CD8-positive, alpha-beta memory T cell (primary cell): ENCODE results near the gene RNF220. TPM values are rescaled to one million over a fixed set of nuclear protein-coding genes. Genes with fewer than 3 reads are reported as not detected.

Experiments used
- CTCF ChIA-PET: fragments of 350-600 bp; sonication (Branson Sonifier 250); formaldehyde crosslinking; loops from one replicate; lab custom pipeline; 2021; ENCODE audit warnings: antibody characterized with exemption; lab: Charles Lee
- POLR2A ChIA-PET: fragments of 350-600 bp; sonication (Branson Sonifier 250); formaldehyde crosslinking; loops from one replicate; lab custom pipeline; 2021; ENCODE audit warnings: antibody characterized with exemption; lab: Charles Lee
- DNase-seq, 5 donors: peaks; one replicate each; pipeline versions ENCODE4 v3.0.0 to v3.0.0-alpha.2; 2020 to 2022; ENCODE audit warnings: mixed read lengths in 1 of 5
- H3K27ac ChIP-seq: one replicate; pipeline ENCODE4 v1.7.0; 2013; ENCODE audit warnings: low read depth, mild to moderate bottlenecking, low read length, moderate library complexity
- H3K27me3 ChIP-seq: 2 replicates; pipeline ENCODE4 v1.7.0; 2013; ENCODE audit warnings: low read length, mild to moderate bottlenecking; ENCODE audit not compliant: insufficient read depth, poor library complexity, severe bottlenecking
- H3K36me3 ChIP-seq: 2 replicates; pipeline ENCODE4 v1.7.0; 2013; ENCODE audit warnings: mild to moderate bottlenecking, low read length, moderate library complexity; ENCODE audit not compliant: insufficient read depth
- H3K4me1 ChIP-seq: 2 replicates; pipeline ENCODE4 v1.7.0; 2013; ENCODE audit warnings: mild to moderate bottlenecking, low read length, moderate library complexity; ENCODE audit not compliant: insufficient read depth
- H3K4me3 ChIP-seq: 2 replicates; pipeline ENCODE4 v1.7.0; 2013; ENCODE audit warnings: mild to moderate bottlenecking, low read length
- H3K9me3 ChIP-seq: 2 replicates; pipeline ENCODE4 v1.7.0; 2013; ENCODE audit warnings: mild to moderate bottlenecking, low read length
- H3K27ac Mint-ChIP-seq, 8 donors: one replicate each; pipeline ENCODE4 v1.8.0; 2020 to 2021; ENCODE audit warnings: mixed read lengths in 8 of 8, mild to moderate bottlenecking in 6 of 8, inconsistent platforms in 3 of 8, moderate library complexity in 3 of 8
- H3K27me3 Mint-ChIP-seq, 2 donors: one replicate each; pipeline ENCODE4 v1.8.0; 2020 to 2021; ENCODE audit warnings: mixed read lengths in 2 of 2, mild to moderate bottlenecking in 1 of 2, moderate library complexity in 1 of 2
- H3K36me3 Mint-ChIP-seq, 3 donors: one replicate each; pipeline ENCODE4 v1.8.0; 2020 to 2021; ENCODE audit warnings: mixed read lengths in 3 of 3, inconsistent platforms in 1 of 3, mild to moderate bottlenecking in 1 of 3
- H3K4me1 Mint-ChIP-seq, 3 donors: one replicate each; pipeline ENCODE4 v1.8.0; 2020 to 2021; ENCODE audit warnings: mixed read lengths in 3 of 3, inconsistent platforms in 1 of 3, mild to moderate bottlenecking in 1 of 3
- H3K4me3 Mint-ChIP-seq, 7 donors: one replicate each; pipeline ENCODE4 v1.8.0; 2020 to 2021; ENCODE audit warnings: mixed read lengths in 7 of 7, mild to moderate bottlenecking in 6 of 7, moderate library complexity in 4 of 7, inconsistent platforms in 2 of 7
- H3K9me3 Mint-ChIP-seq, 5 donors: one replicate each; pipeline ENCODE4 v1.8.0; 2020 to 2022; ENCODE audit warnings: mixed read lengths in 5 of 5, mild to moderate bottlenecking in 3 of 5, moderate library complexity in 2 of 5, inconsistent platforms in 1 of 5
- polyA plus RNA-seq: library from polyadenylated mRNA; unstranded; fragments of 300-500 nt; fragmentation: Illumina TruSeq; gene quantifications from one replicate; pipeline ENCODE4 v1.2.3, GENCODE V29; 2021
- total RNA-seq, 2 experiments: library from RNA; stranded (reverse); gene quantifications; one replicate each; pipeline ENCODE4 v1.2.3, GENCODE V29; 2021

RNF220 gene
- total and polyA plus RNA-seq, 3 experiments from 2014 or later, result 104 to 115 (median 115) TPM

DNA sequence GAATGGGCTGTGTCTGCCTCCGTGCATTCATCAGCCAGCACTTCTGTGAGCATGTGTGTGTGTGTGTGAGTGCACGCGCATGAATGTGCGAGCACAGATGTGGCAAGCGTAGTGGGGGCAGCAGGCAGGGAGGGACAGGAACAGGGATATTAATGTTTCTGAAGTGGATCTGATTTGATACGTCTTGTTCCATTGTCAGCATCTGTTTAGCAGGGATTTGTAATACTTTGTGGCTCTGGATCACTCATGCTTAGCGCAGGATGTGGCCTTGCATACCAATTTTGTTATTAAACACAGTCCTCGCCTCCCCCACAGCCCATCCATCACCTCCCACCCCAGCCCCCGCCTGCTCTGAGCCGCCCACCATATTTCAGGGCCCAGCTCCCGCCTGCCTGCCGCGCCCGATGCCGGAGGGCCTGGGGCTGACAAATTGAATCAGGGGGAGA is 216.8 kb downstream of the RNF220 start:
- DNase-seq, result no peak
- ChIA-PET CTCF (interaction anchor here (1.3 kb wide), 1 partner anchor 31 kb away, joined by 3 read pairs; no protein-coding TSS in a partner anchor), POLR2A (no interaction called here)
- Mint-ChIP-seq H3K4me1 (no peaks in the 10 kb centered on the region), H3K4me3 (no peak overlapping the region), H3K27me3 (no peaks in the 10 kb centered on the region), H3K36me3 (no peaks in the 10 kb centered on the region), H3K27ac (no peak overlapping the region), H3K9me3 (no peaks in the 10 kb centered on the region)
- Histone ChIP-seq H3K9me3 (no peaks in the 10 kb centered on the region), H3K4me1 (no peaks in the 10 kb centered on the region), H3K27ac (no peak overlapping the region), H3K4me3 (no peak overlapping the region), H3K36me3 (no peaks in the 10 kb centered on the region), H3K27me3 (no peaks in the 10 kb centered on the region)

- peak overlapping the region in 1 of 8 donors; percentile 40 for H3K27ac Mint-ChIP-seq
- no peak overlapping the region for H3K4me3 ChIP-seq
Measured at GRCh38 chr1:44624268-44624901, 219.3 kb downstream of the RNF220 start.

GRCh38 chr1:44625348-44625747 is 220.3 kb downstream of the RNF220 start:
- Histone ChIP-seq H3K4me3 (no peak overlapping the region), H3K4me1 (no peaks in the 10 kb centered on the region), H3K36me3 (no peaks in the 10 kb centered on the region), H3K9me3 (no peaks in the 10 kb centered on the region), H3K27ac (no peak overlapping the region), H3K27me3 (no peaks in the 10 kb centered on the region)
- Mint-ChIP-seq H3K9me3 (no peaks in the 10 kb centered on the region), H3K4me1 (peaks cover 0 to under 1% (median 0%) of the 10 kb centered on the region in 3 donors), H3K27me3 (no peaks in the 10 kb centered on the region), H3K36me3 (no peaks in the 10 kb centered on the region), H3K4me3 (no peak overlapping the region), H3K27ac (no peak overlapping the region)
- POLR2A ChIA-PET, result no interaction called here
- CTCF ChIA-PET, result no interaction called here
- DNase-seq, result no peak

More at GRCh38 chr1:44624268-44624901, 219.3 kb downstream of the RNF220 start:
- no peak for DNase-seq
- ChIA-PET POLR2A (no interaction called here), CTCF (no interaction called here)
- Histone ChIP-seq H3K4me1 (no peaks in the 10 kb centered on the region), H3K9me3 (no peaks in the 10 kb centered on the region), H3K27ac (no peak overlapping the region), H3K27me3 (no peaks in the 10 kb centered on the region), H3K36me3 (no peaks in the 10 kb centered on the region)
- Mint-ChIP-seq H3K4me1 (no peaks in the 10 kb centered on the region), H3K36me3 (no peaks in the 10 kb centered on the region), H3K27me3 (no peaks in the 10 kb centered on the region), H3K4me3 (peak overlapping the region in 1 of 7 donors; percentile 24), H3K9me3 (no peaks in the 10 kb centered on the region)

DNA sequence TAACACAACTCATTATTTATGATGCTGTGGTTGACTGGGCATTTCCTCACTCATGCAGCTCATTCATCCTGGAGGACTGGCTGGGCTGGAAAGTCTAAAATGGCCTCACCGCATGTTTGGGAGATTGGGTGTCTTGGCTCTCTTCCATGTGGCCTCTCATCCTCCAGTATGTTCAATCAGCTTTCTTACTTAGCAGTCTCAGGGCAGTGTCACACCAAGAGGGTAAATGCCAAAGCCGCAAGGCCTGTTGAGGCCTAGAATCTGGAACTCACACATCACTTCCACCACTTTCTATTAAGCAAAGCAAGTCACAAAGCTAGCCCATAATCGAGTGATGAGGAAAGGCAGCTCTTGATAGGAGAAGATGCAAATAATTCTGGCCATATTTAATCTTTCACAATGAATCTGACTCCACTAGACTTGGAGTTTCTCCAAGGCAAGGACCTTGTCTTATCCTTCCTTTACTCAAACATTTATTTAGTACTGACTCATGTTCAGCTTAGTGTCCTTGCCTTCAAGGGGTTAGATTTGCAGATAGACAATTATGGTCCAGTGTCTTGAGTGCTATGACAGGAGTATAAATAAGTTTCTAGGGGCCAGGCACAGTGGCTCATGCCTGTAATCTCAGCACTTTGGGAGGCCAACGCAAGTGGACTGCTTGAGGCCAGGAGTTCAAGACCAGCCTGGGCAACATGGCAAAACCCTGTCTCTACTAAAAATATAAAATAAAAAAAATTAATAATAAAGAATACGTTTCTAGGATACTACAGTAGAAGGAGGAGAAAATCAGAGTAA is 224.1 kb downstream of the RNF220 start:
- Mint-ChIP-seq H3K36me3 (peaks cover 0 to 22% (median under 1%) of the 10 kb centered on the region in 3 donors), H3K4me1 (peaks cover 26 to 28% (median 28%) of the 10 kb centered on the region in 3 donors), H3K27me3 (no peaks in the 10 kb centered on the region), H3K4me3 (peak overlapping the region in 1 of 7 donors; percentile 28), H3K9me3 (no peaks in the 10 kb centered on the region), H3K27ac (no peak overlapping the region)
- Histone ChIP-seq H3K27ac (no peak overlapping the region), H3K4me1 (peaks cover 25% of the 10 kb centered on the region), H3K9me3 (no peaks in the 10 kb centered on the region), H3K4me3 (no peak overlapping the region), H3K27me3 (no peaks in the 10 kb centered on the region), H3K36me3 (peaks cover 13% of the 10 kb centered on the region)
- DNase-seq, result no peak
- POLR2A ChIA-PET, result no interaction called here
- CTCF ChIA-PET, result interaction anchor here (0.8 to 1.5 kb wide), 2 partner anchors 23 to 26 kb away, joined by 3 to 4 read pairs; no protein-coding TSS in a partner anchor

DNA sequence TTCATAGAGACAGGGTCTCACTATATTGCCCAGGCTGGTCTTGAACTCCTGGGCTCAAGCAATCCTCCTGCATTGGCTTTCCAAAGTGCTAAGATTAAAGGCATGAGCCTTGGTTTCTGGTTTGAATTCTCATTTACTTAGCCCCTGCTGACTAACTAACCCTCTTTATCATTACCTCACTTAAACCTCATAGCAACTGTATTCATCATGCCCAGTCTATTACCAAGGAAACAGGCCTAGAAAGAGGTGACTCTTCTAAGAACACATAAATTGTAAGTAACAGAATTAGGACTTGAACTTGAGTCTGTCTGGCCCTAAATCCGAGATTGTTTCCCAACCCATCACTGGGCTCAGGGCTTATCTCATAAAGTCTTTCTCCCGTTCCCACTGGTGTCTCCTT is 225.1 kb downstream of the RNF220 start:
- no peaks in the 10 kb centered on the region for H3K9me3 Mint-ChIP-seq
- Histone ChIP-seq H3K27me3 (no peaks in the 10 kb centered on the region), H3K9me3 (no peaks in the 10 kb centered on the region), H3K4me3 (no peak overlapping the region), H3K36me3 (peaks cover 23% of the 10 kb centered on the region), H3K4me1 (peaks cover 28% of the 10 kb centered on the region), H3K27ac (no peak overlapping the region)
- CTCF ChIA-PET, result interaction anchor here (4.8 kb wide), 1 partner anchor 22 kb away, joined by 43 read pairs; no protein-coding TSS in a partner anchor
- POLR2A ChIA-PET, result interaction anchor here (1.2 kb wide), 1 partner anchor 418 kb away, joined by 3 read pairs; no protein-coding TSS in a partner anchor
- no peak for DNase-seq
- H3K27ac Mint-ChIP-seq, result peak overlapping the region in 6 of 8 donors; percentile 96 to 99 (median 97)
- no peaks in the 10 kb centered on the region for H3K27me3 Mint-ChIP-seq
- peak overlapping the region; percentile 25 to 96 (median 92) for H3K4me3 Mint-ChIP-seq
- H3K36me3 Mint-ChIP-seq, result peaks cover 0 to 32% (median 2%) of the 10 kb centered on the region in 3 donors
- H3K4me1 Mint-ChIP-seq, result peaks cover 35 to 38% (median 38%) of the 10 kb centered on the region in 3 donors

DNA sequence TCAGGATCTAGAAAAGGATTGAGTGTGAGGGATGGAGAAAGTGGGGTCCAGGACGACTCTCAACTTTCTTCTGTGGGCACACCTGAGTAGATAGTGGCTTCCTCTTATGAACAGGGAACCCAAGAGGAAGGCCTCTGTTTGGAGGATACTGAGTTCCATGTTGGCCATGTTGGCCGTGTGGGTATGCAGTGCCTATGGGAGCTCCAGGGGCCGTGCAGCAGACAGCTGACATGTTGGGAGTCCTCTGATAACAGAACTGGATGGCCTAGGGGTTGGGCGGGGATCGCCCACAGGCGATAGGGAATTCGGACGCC is 226.2 kb downstream of the RNF220 start:
- ChIA-PET POLR2A (interaction anchor here (0.6 to 1.4 kb wide), 10 partner anchors 21 to 860 kb away, joined by 3 to 19 read pairs (median 3); partner anchors contain the start of genes ARMH1, RNU5D-1, TESK2 and TMEM53), CTCF (interaction anchor here (1.3 to 4.8 kb wide), 3 partner anchors 20 to 415 kb away, joined by 4 to 43 read pairs (median 4); no protein-coding TSS in a partner anchor)
- Mint-ChIP-seq H3K36me3 (peaks cover 0 to 43% (median 2%) of the 10 kb centered on the region in 3 donors), H3K27ac (peak overlapping the region; percentile 96 to 100 (median 97)), H3K4me3 (peak overlapping the region; percentile 69 to 98 (median 93)), H3K9me3 (no peaks in the 10 kb centered on the region), H3K4me1 (peaks cover 42 to 49% (median 48%) of the 10 kb centered on the region in 3 donors), H3K27me3 (no peaks in the 10 kb centered on the region)
- Histone ChIP-seq H3K9me3 (no peaks in the 10 kb centered on the region), H3K27ac (peak overlapping the region; percentile 83), H3K27me3 (no peaks in the 10 kb centered on the region), H3K4me3 (peak overlapping the region; percentile 79), H3K36me3 (peaks cover 34% of the 10 kb centered on the region), H3K4me1 (peaks cover 28% of the 10 kb centered on the region)
- no peak for DNase-seq

DNA sequence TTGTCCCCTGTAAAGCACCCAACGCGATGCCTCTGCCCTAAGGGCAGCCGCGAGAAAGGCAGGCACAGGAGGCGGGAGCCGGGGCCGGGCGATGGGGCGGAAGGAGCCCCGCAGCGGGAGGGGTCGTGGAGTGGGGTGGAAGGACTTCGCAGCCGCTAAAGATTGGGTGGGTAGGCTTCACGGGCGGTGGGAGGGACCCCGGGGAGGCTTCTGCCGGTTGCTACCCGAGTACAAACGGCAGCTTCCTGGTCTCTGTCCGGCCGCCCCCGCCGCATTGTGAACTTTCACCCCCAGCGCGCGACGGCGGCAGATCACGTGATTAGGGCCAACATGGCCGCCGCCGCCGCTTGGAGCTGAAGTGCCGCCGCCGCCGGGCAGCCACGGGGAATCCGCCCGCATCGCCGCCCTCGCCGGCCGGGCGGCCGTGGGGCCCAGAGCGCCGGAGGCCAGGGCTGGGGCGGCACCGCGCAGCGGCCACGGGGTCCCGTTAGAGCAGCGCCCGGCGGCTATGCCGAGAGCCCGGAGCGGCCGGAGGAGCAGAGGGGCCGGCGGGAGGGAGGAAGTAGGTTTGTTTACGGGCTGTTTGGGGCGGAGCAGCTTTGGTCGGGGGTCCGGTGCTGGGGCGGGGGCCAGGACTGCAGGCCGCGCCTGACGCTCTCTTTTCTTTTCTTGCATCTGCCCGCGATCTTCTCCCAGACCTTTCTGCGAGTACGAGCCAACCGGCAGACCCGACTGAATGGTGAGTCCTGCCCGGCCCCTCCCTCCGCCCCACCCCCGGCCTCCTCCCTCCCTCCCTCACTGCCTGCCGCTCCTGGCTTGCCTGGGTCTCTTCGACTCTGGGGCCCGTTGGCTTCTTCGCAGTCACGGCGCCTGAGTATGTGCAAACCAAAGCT is 226.8 kb downstream of the RNF220 start:
- H3K27me3 Mint-ChIP-seq, result no peaks in the 10 kb centered on the region
- peak overlapping the region; percentile 91 to 98 (median 93) for H3K4me3 Mint-ChIP-seq
- peak; percentile 84 to 92 (median 85) for DNase-seq
- POLR2A ChIA-PET, result interaction anchor here (0.6 to 2.0 kb wide), 11 partner anchors 21 to 859 kb away, joined by 3 to 19 read pairs (median 3); partner anchors contain the start of genes ARMH1, RNU5D-1, TESK2 and TMEM53
- peaks cover 40% of the 10 kb centered on the region for H3K36me3 ChIP-seq
- CTCF ChIA-PET, result interaction anchor here (1.3 to 4.8 kb wide), 3 partner anchors 20 to 415 kb away, joined by 4 to 43 read pairs (median 4); no protein-coding TSS in a partner anchor
- H3K9me3 Mint-ChIP-seq, result no peaks in the 10 kb centered on the region
- H3K4me3 ChIP-seq, result peak overlapping the region; percentile 79
- peaks cover 0 to 49% (median 3%) of the 10 kb centered on the region in 3 donors for H3K36me3 Mint-ChIP-seq
- no peaks in the 10 kb centered on the region for H3K9me3 ChIP-seq
- peaks cover 42 to 52% (median 49%) of the 10 kb centered on the region in 3 donors for H3K4me1 Mint-ChIP-seq
- peaks cover 28% of the 10 kb centered on the region for H3K4me1 ChIP-seq
- H3K27me3 ChIP-seq, result no peaks in the 10 kb centered on the region
- peak overlapping the region; percentile 96 to 100 (median 98) for H3K27ac Mint-ChIP-seq
- peak overlapping the region; percentile 83 for H3K27ac ChIP-seq
